Mesendoderm (in vitro differentiated cells): ENCODE data around the gene SEBOX.
A peak's percentile ranks its signal among the peaks of the same experiment; 100 is the strongest.

Experiments
- DNase-seq: peaks from one replicate; pipeline ENCODE4 v3.0.0; 2013
- H2AK5ac ChIP-seq: 2 replicates; pipeline ENCODE4 v1.6.1; 2013; ENCODE audit warnings: low read length, inconsistent platforms
- H2BK120ac ChIP-seq: 2 replicates; pipeline ENCODE4 v1.6.1; 2013; ENCODE audit warnings: low read depth, mild to moderate bottlenecking, low read length, moderate library complexity, mixed read lengths
- H2BK15ac ChIP-seq: replicated peaks from 2 replicates; pipeline ENCODE4 v1.6.1; 2013; ENCODE audit warnings: low read depth, mild to moderate bottlenecking, moderate library complexity
- H2BK5ac ChIP-seq: 2 replicates; pipeline ENCODE4 v1.6.1; 2013; ENCODE audit warnings: low read length, inconsistent platforms
- H3K18ac ChIP-seq: 2 replicates; pipeline ENCODE4 v1.6.1; 2013; ENCODE audit warnings: mild to moderate bottlenecking, low read length, mixed read lengths
- H3K23ac ChIP-seq: one replicate; pipeline ENCODE4 v1.6.1; 2013; ENCODE audit warnings: low read length
- H3K27ac ChIP-seq: 2 replicates; pipeline ENCODE4 v1.5.1; 2013; ENCODE audit warnings: low read depth, mild to moderate bottlenecking, inconsistent platforms, low read length, moderate library complexity
- H3K27me3 ChIP-seq: 2 replicates; pipeline ENCODE4 v1.6.1; 2013; ENCODE audit warnings: low read length, control low read depth, mild to moderate bottlenecking, inconsistent platforms; ENCODE audit not compliant: insufficient read depth, poor library complexity
- H3K36me3 ChIP-seq: 2 replicates; pipeline ENCODE4 v1.6.1; 2013; ENCODE audit warnings: low read length, inconsistent platforms; ENCODE audit not compliant: control insufficient read depth, insufficient read depth
- H3K4ac ChIP-seq: one replicate; pipeline ENCODE4 v1.6.1; 2013; ENCODE audit warnings: low read depth, mild to moderate bottlenecking, low read length, moderate library complexity
- H3K4me1 ChIP-seq: 2 replicates; pipeline ENCODE4 v1.6.1; 2013; ENCODE audit warnings: low read depth, low read length, inconsistent platforms; ENCODE audit not compliant: control insufficient read depth
- H3K4me2 ChIP-seq: 2 replicates; pipeline ENCODE4 v1.6.1; 2013; ENCODE audit warnings: low read length
- H3K4me3 ChIP-seq: 2 replicates; pipeline ENCODE4 v1.5.1; 2013; ENCODE audit warnings: mild to moderate bottlenecking, low read length
- H3K56ac ChIP-seq: one replicate; pipeline ENCODE4 v1.6.1; 2013; ENCODE audit warnings: low read length
- H3K79me1 ChIP-seq: 2 replicates; pipeline ENCODE4 v1.6.1; 2013; ENCODE audit warnings: low read length, inconsistent platforms
- H3K79me2 ChIP-seq: 2 replicates; pipeline ENCODE4 v1.6.1; 2013; ENCODE audit warnings: mild to moderate bottlenecking, low read length; ENCODE audit not compliant: control insufficient read depth, insufficient read depth
- H3K9ac ChIP-seq: 2 replicates; pipeline ENCODE4 v1.6.1; 2013; ENCODE audit warnings: low read length, inconsistent platforms
- H4K5ac ChIP-seq: one replicate; pipeline ENCODE4 v1.6.1; 2013; ENCODE audit warnings: low read length
- H4K8ac ChIP-seq: one replicate; pipeline ENCODE4 v1.6.1; 2013; ENCODE audit warnings: low read depth, mild to moderate bottlenecking, control low read depth, low read length, moderate library complexity
- WGBS: extraction: QIAGEN DNeasy Blood & Tissue Kit; methylation state at CpG from one replicate; pipeline ENCODE4 v1.1.7; 2013; ENCODE audit warnings: low lambda C conversion rate, missing lambda C conversion rate; ENCODE audit not compliant: insufficient coverage; ENCODE audit errors: extremely low coverage; 5-methylcytosine and 5-hydroxymethylcytosine counted together

SEBOX gene

GRCh38 chr17:28335201-28335958 lies 29.6 kb downstream of the SEBOX start, which contains the start of the genes IFT20 and TNFAIP1:
Gene IFT20 (minus strand): TSS chr17:28335472. CDS start chr17:28331985, 3,487 bp downstream.
Gene TNFAIP1 (plus strand): TSS chr17:28335761. CDS start chr17:28339522, 3,761 bp downstream.
- peak within 1 kb of the TSS; percentile 71 for H3K27ac ChIP-seq

GRCh38 chr17:28334666-28335200 lies 30.3 kb downstream of the SEBOX start:
- Histone ChIP-seq H3K4ac (no peak overlapping the region), H3K4me2 (peak overlapping the region; percentile 81), H3K18ac (no peak overlapping the region), H3K9ac (peak overlapping the region; percentile 76), H3K27me3 (no peaks in the 10 kb centered on the region), H3K4me3 (peak overlapping the region; percentile 54), H3K23ac (no peak overlapping the region), H3K27ac (no peak overlapping the region), H3K56ac (peak overlapping the region; percentile 84), H2AK5ac (no peak overlapping the region), H4K5ac (no peak overlapping the region), H2BK5ac (no peak overlapping the region), H2BK120ac (no peak overlapping the region), H3K79me2 (peaks cover 18% of the 10 kb centered on the region), H4K8ac (no peak overlapping the region), H3K36me3 (no peaks in the 10 kb centered on the region), H3K79me1 (peaks cover 16% of the 10 kb centered on the region), H2BK15ac (no peak overlapping the region), H3K4me1 (peaks cover 9% of the 10 kb centered on the region)
- DNase-seq = no peak
- no CpG with 5 or more reads among the region's 18 CpGs for WGBS

More at GRCh38 chr17:28335201-28335958, 29.6 kb downstream of the SEBOX start, which contains the start of the genes IFT20 and TNFAIP1:
- H4K5ac ChIP-seq = no peak within 1 kb of the TSS
- peak within 1 kb of the TSS; percentile 10 for H3K4ac ChIP-seq
- H2AK5ac ChIP-seq = no peak within 1 kb of the TSS
- H3K4me2 ChIP-seq = peak within 1 kb of the TSS; percentile 81
- peak within 1 kb of the TSS; percentile 80 for H3K4me3 ChIP-seq
- peak; percentile 100 for DNase-seq
- H3K27me3 ChIP-seq = no peaks in the 10 kb centered on the region
- H3K79me1 ChIP-seq = peaks cover 16% of the 10 kb centered on the region
- H3K9ac ChIP-seq = peak within 1 kb of the TSS; percentile 86
- no peaks in the 10 kb centered on the region for H3K36me3 ChIP-seq
- no CpG with 5 or more reads among the region's 62 CpGs for WGBS
- H3K4me1 ChIP-seq = peaks cover 9% of the 10 kb centered on the region
- no peak within 1 kb of the TSS for H2BK5ac ChIP-seq
- no peak within 1 kb of the TSS for H2BK15ac ChIP-seq
- no peak within 1 kb of the TSS for H2BK120ac ChIP-seq
- peak within 1 kb of the TSS; percentile 35 for H3K18ac ChIP-seq
- H3K23ac ChIP-seq = no peak within 1 kb of the TSS
- H3K56ac ChIP-seq = peak within 1 kb of the TSS; percentile 94
- H4K8ac ChIP-seq = no peak within 1 kb of the TSS
- H3K79me2 ChIP-seq = peaks cover 18% of the 10 kb centered on the region

DNA sequence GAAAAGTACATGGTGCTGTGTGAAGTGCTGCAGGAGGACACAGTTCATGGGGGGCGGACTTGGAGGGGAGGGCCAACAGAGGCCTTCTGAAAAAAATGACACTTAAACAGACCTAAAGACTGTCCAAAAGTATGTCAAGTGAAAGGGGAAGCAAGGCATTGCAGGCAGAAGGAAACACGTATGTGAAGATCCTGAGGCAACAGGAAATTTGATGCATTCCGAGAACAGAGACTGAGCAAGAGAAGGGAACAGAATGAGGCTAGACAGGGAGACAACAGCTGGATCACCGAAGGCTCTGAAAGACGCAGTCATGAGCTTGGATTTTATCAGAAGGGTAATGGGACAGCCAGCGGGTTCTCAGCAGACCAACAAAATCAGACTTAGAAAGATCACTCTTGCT lies 30.8 kb downstream of the SEBOX start:
- no peak overlapping the region for H2BK5ac ChIP-seq
- H3K27me3 ChIP-seq = no peaks in the 10 kb centered on the region
- peaks cover 14% of the 10 kb centered on the region for H3K79me1 ChIP-seq
- H2AK5ac ChIP-seq = no peak overlapping the region
- H3K79me2 ChIP-seq = peaks cover 18% of the 10 kb centered on the region
- no peak overlapping the region for H2BK15ac ChIP-seq
- WGBS = no CpG with 5 or more reads among the region's 6 CpGs
- H3K4me2 ChIP-seq = no peak overlapping the region
- H3K4me1 ChIP-seq = peaks cover 9% of the 10 kb centered on the region
- DNase-seq = no peak
- H2BK120ac ChIP-seq = no peak overlapping the region
- no peak overlapping the region for H3K4me3 ChIP-seq
- no peak overlapping the region for H4K8ac ChIP-seq
- no peak overlapping the region for H3K9ac ChIP-seq
- no peak overlapping the region for H3K18ac ChIP-seq
- no peak overlapping the region for H3K4ac ChIP-seq
- H3K27ac ChIP-seq = no peak overlapping the region
- no peak overlapping the region for H3K23ac ChIP-seq
- no peak overlapping the region for H4K5ac ChIP-seq
- no peak overlapping the region for H3K56ac ChIP-seq
- H3K36me3 ChIP-seq = peaks cover 2% of the 10 kb centered on the region

DNA sequence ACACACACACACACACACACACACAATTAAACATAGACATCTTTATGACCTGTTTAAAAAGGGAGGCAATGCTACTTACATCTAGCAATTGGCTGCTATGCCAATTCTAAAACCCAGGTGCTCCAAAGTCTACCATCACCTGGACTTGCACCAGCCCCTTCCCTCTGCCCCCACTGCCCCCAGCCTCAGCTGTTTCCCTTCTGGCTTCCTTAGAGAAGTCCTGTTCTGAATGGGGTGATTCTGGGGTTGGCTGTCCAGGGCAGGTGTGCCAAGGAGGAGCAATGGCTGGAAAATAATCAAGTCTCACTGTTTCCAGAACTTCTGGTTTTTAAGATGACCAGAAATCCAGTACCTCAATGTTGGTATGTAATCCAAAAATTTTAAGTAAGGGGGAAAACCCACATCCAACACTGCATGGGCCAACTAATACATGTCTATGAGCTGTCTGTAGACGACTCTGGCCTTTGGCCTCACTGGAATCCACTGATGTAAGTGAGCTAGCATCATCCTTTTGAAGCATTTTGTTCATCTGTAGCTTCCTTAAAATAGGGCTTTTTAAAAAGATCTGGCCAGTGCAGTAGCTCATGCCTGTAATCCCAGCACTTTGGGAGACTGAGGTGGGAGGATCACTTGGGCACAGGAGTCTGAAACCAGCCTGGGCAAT lies 31.8 kb downstream of the SEBOX start:
- Histone ChIP-seq H3K4me2 (no peak overlapping the region), H2AK5ac (no peak overlapping the region), H4K8ac (no peak overlapping the region), H3K18ac (no peak overlapping the region), H3K36me3 (peaks cover 4% of the 10 kb centered on the region), H3K4me3 (no peak overlapping the region), H3K27me3 (no peaks in the 10 kb centered on the region), H2BK5ac (no peak overlapping the region), H3K27ac (no peak overlapping the region), H3K56ac (no peak overlapping the region), H3K23ac (no peak overlapping the region), H3K79me1 (peaks cover 11% of the 10 kb centered on the region), H3K9ac (no peak overlapping the region), H4K5ac (no peak overlapping the region), H2BK15ac (no peak overlapping the region), H2BK120ac (no peak overlapping the region), H3K4ac (no peak overlapping the region), H3K79me2 (peaks cover 12% of the 10 kb centered on the region), H3K4me1 (peaks cover 9% of the 10 kb centered on the region)
- DNase-seq = no peak
- no CpG with 5 or more reads among the region's 1 CpG for WGBS

GRCh38 chr17:28331891-28332420 lies 33.0 kb downstream of the SEBOX start:
- Histone ChIP-seq H2BK120ac (no peak overlapping the region), H3K4me1 (peaks cover 9% of the 10 kb centered on the region), H2AK5ac (no peak overlapping the region), H3K23ac (no peak overlapping the region), H3K18ac (no peak overlapping the region), H3K56ac (no peak overlapping the region), H3K4me2 (no peak overlapping the region), H3K4me3 (no peak overlapping the region), H4K5ac (no peak overlapping the region), H3K27me3 (no peaks in the 10 kb centered on the region), H4K8ac (no peak overlapping the region), H3K27ac (no peak overlapping the region), H3K79me1 (peaks cover 9% of the 10 kb centered on the region), H2BK15ac (no peak overlapping the region), H3K4ac (no peak overlapping the region), H3K9ac (no peak overlapping the region), H3K36me3 (peaks cover 6% of the 10 kb centered on the region), H3K79me2 (peaks cover 5% of the 10 kb centered on the region), H2BK5ac (no peak overlapping the region)
- DNase-seq = no peak
- no CpG with 5 or more reads among the region's 6 CpGs for WGBS
